ENCODE results near the gene HSD11B1L.
A peak's percentile ranks its signal among the peaks of the same experiment; 100 is the strongest.

HSD11B1L gene

GRCh38 chr19:5680437-5681368, at the start of gene HSD11B1L, which contains the start of gene MICOS13:
TSS of gene HSD11B1L (plus strand) at chr19:5681027. CDS start at chr19:5684833, 3,806 bp downstream.
TSS of gene MICOS13 (minus strand) at chr19:5680516. CDS start at chr19:5680486, 30 bp downstream.
- peak; percentile 90 for DNase-seq

GRCh38 chr19:5631567-5632240, 49.1 kb upstream of the HSD11B1L start:
- DNase-seq = no peak

- DNase-seq = no peak
Observed at GRCh38 chr19:5632241-5632612, 48.6 kb upstream of the HSD11B1L start.

GRCh38 chr19:5632657-5633056, 48.2 kb upstream of the HSD11B1L start:
- DNase-seq = no peak

- peak; percentile 50 for DNase-seq
Observed at GRCh38 chr19:5635427-5635826, 45.4 kb upstream of the HSD11B1L start.

GRCh38 chr19:5637971-5638370, 42.9 kb upstream of the HSD11B1L start:
- no peak for DNase-seq

GRCh38 chr19:5641171-5641570, 39.7 kb upstream of the HSD11B1L start:
- DNase-seq = no peak

- DNase-seq = no peak
Observed at GRCh38 chr19:5642204-5642603, 38.6 kb upstream of the HSD11B1L start.

- DNase-seq = no peak
Observed at GRCh38 chr19:5643060-5643459, 37.8 kb upstream of the HSD11B1L start.

GRCh38 chr19:5644037-5644436, 36.8 kb upstream of the HSD11B1L start:
- DNase-seq = no peak

- DNase-seq = no peak
Observed at GRCh38 chr19:5645409-5645808, 35.4 kb upstream of the HSD11B1L start.

- DNase-seq = no peak
Observed at GRCh38 chr19:5646703-5647102, 34.1 kb upstream of the HSD11B1L start.

GRCh38 chr19:5648464-5648863, 32.4 kb upstream of the HSD11B1L start:
- no peak for DNase-seq

GRCh38 chr19:5651361-5651760, 29.5 kb upstream of the HSD11B1L start:
- no peak for DNase-seq

GRCh38 chr19:5652261-5652660, 28.6 kb upstream of the HSD11B1L start:
- DNase-seq = no peak

- no peak for DNase-seq
Observed at GRCh38 chr19:5654931-5655330, 25.9 kb upstream of the HSD11B1L start.

GRCh38 chr19:5655412-5655811, 25.4 kb upstream of the HSD11B1L start:
- DNase-seq = no peak

- no peak for DNase-seq
Observed at GRCh38 chr19:5661483-5661882, 19.3 kb upstream of the HSD11B1L start.

GRCh38 chr19:5663904-5664303, 16.9 kb upstream of the HSD11B1L start:
- no peak for DNase-seq

- no peak for DNase-seq
Observed at GRCh38 chr19:5664515-5664914, 16.3 kb upstream of the HSD11B1L start.

- DNase-seq = no peak
Observed at GRCh38 chr19:5665781-5666513, 14.9 kb upstream of the HSD11B1L start.

GRCh38 chr19:5666921-5667610, 13.8 kb upstream of the HSD11B1L start:
- no peak for DNase-seq

Data from NCI-H1048 (cell line).